HG02623 (cell line): Measurements from ENCODE around the gene TMSB4X.
A peak's percentile ranks its signal among the peaks of the same experiment; 100 is the strongest.
"Not testable (repeated sequence)": the region's sequence is repeated elsewhere in the genome, so short reads cannot be mapped to it uniquely, and the experiment has no call there.

ENCODE experiments used
- ATAC-seq: cut with Tn5 transposase; IDR thresholded peaks from one replicate; pipeline ENCODE4 v1.9.1; 2021; ENCODE audit warnings: moderate library complexity; ENCODE audit not compliant: unreplicated experiment

The TMSB4X gene

DNA sequence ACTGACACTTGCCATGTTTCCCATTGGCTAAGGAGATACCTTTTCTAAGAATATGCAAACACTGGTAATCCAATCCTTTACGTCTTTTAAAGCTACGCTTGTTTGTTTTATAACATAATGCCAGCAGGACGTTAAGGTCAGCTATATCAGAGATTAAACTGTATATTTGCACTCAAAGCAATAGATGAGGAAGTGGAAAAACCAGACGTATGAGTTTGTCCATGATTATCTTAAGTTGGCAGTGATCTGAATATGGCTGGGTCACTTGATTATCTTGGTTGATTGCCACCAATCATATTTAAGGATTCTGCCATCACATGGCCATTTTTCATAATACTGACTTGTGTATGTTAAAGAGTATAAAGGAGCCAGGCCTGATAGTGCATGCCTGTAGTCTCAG lies 19.4 kb downstream of the TMSB4X start:
- no peak for ATAC-seq

DNA sequence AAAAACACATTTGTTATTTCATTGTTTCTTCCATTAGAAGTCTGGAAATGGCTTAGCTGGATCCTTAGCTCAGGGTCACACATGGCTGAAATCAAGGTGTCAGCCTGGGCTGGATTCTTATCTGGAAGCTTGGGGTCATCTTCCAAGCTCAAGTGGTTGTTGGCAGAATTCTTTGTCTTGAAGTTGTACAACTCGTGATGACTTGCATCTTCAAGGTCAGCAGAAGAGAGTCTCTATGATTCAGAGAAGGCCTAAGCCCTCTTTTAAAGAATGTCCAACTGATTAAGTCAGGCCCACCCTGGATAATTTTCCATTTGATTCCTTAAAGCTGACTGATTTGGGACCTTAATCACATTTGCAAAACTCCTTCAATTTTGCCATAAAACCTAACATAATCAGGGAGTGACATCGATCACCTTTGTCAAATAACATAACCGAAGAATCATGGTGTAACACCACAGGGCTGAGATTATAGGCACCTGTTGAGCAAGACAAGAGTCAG lies 22.1 kb downstream of the TMSB4X start:
- ATAC-seq: no peak

DNA sequence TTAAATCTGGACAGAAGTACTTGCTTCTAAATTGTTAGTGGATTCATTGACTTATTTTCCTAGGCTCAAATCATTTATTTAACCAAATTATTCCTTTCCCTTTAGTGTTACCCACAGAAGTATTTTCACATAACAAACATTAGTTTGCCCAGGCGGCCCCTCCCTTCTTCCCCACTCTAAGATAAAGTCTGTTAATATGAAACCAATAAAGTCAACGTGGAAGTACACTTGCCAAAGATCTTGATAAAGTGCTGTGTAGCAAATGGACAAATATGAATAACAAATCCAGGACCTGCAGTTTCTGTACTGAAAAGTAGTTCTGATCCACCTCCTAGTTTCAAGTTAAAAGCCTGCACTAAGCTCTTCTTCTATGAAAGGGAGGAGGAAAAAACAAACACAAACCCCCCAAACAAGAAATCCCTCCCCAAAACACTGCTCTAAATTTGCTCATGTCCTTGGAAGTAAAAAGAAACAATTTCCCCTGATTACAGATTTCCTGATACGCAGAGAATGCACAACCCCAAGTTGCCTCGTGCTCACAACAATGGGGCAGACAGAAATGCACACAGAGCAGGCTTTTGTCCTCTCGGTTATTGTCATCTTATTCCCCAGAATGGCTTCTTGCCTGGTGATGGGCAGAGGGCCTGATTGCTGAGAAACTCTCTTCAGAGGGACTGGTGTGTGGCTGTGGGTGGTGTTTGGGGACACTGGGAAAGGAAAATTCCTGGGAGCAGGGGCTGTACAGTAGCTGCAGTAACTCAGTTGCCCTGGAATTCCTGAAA lies 23.2 kb downstream of the TMSB4X start:
- no peak for ATAC-seq

DNA sequence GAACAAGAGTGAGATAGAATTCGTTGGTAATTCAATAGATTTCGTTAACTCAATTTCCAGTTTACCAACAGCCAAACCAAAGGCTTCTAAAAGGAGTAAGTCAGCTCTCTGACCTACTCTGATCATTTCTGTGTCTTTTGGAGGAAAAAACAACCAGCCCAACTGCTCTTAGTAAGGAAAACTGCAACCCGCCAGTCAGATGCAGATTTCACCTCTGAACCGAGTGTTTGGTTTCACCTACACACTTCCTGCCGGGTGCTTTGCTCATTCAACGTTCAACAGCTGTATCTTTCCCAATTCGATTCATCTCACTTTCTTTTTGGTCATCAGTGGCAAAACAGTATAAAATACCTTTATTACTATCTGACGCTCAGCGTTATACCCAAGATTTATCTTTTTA lies 24.5 kb downstream of the TMSB4X start:
- no peak for ATAC-seq

DNA sequence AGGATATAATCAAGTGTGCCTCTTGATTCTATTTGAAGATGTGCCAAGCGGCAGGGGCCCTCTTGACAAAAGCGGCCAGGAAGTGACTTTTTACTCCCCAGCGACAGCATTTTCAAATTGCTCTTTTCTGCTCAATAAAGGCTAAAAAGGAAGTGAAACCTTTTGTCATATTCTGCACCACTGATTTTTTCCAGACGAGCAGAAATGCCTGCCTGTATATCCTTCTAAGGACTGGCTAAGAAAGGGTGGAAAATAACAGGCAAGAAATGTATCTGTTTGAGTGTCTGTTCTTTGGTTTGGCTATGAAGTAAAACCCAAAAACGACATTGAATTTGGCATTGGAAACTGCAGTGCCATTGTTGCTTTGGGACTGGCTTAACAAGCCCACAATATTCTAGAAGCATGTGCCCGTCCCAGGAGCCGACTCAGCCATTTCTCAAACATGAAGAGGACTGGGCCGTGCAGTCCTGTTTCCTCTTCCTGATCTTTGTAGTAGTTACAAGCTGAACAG lies 25.4 kb downstream of the TMSB4X start:
- ATAC-seq: peak; percentile 38

DNA sequence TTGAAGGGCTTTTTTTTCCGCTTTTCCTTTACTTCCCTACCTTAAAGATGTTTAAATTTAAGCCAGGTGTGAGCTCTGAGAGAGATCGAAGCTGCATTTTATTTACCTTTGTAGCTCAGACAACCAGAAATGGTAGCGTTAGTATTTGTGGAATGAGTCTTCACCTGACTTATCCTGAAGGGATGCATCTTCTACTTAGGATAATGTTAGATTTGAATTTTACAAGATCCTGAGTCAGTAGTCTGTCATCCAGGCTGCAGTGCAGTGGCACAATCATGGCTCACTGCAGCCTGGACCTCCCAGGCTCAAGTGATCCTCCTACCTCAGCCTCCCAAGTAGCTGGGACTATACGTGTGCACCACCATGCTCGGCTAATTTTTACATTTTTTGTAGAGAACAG lies 26.2 kb downstream of the TMSB4X start:
- no peak for ATAC-seq

DNA sequence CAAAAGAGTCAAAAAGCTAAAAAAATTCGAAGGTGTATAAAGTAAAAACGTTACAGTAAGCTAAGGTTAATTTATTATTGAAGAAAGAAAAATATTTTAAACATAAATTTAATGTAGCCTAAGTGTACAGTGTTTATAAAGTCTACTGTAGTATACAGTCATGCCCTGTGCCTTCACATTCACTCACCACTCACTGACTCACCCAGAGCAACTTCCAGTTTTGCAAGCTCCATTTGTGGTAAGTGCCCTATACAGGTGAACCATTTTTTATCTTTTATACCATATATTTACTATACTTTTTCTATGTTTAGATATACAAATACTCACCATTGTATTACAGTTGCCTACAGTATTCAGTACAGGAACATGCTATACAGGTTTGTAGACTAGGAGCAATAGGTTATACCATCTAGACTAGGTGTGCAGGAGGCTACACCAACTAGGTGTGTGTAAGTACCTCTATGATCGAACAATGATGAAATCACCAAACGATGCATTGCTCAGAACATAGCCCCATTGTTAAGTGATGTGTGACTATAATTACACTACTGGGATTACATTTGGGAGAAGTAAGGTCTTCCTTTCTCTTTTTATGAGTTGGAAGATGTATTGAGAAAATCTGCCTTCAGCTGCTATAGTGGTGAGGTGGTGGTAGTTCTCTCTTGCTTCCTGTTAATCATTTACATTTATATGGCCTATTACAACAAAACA lies 27.2 kb downstream of the TMSB4X start:
- ATAC-seq: no peak

DNA sequence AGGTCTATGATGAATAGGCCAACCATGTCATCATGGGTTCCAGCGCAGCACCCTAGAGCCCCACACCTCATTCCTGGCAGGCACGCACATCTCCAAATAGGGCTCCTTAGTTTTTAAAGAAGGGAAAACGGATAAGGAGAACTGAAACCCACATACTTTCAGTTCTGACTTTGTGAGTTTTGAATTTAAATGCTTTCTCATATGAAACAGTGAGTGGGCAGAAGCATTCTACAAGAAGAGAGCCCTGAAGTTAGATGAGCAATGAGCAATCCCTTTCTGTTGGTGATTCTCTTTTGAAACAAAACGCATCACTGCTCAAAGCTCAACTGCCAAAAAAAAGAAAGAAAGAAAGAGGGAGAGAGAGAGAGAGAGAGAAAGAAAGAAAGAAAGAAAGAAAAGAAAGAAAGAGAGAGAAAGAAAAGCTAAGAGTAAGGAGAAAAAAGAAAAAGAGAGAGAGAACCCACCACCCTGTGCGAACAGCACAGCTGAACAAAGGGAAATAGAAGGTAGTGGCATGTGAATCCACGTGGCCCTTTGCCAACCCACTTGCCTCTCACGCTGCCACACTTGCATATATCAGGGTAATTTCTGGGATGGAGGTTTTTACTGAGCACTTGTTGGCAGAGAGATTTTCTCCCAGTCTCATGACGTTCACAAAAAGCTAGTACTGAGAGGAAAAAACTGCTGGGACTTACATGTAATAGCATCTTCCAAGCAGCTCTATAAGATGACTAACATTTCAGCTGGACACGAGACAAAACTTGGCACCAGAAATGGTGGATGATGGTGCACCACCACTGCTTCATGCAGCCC lies 31.0 kb downstream of the TMSB4X start:
- peak; percentile 54 for ATAC-seq

DNA sequence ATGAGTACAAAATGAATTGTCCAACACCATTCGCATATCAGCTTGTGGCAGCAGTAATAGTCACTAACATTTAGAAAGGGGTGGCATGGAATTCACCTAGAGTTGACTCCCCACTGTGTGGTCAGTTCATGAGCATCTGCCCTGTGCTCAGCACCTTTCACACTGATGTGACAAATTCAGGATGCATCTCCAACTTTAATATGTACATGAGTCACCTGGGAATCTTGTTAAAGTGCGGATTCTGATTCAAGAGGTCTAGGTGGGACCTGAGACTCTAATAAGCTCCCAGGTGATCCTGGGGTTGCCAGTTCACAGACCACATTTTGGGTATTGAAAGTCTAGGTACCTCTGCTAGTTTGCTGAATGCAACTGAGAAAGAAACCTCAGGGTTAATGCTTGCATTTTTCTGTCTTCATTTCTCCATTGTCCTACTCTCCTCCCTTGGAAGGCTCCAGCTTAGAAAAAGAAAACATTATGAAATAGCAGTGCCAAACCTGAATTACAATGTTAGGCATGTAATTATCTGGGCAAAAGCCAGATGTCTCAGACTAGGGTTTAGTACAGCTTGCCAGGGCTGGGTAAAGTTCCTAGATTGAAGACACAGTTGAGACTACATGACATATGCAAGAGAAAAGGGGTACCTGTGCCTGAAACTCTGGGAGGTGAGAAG lies 32.7 kb downstream of the TMSB4X start:
- no peak for ATAC-seq

DNA sequence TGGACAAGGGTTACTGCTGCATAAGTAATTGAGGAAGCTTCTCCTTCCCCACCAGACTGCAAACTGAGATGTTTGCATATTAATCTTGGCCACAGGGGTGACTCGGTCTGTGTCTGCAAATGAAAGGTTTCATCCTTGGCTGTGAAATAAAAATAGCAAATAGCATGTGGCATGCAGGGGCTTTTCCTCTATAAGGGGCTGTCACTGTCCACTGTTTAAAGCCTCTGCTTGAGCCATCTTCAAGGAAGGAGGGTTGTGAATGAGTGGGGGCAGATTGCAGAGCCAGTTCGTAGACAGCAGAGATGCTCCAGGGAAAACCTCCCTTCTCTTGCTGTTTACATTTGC lies 33.3 kb downstream of the TMSB4X start:
- no peak for ATAC-seq

DNA sequence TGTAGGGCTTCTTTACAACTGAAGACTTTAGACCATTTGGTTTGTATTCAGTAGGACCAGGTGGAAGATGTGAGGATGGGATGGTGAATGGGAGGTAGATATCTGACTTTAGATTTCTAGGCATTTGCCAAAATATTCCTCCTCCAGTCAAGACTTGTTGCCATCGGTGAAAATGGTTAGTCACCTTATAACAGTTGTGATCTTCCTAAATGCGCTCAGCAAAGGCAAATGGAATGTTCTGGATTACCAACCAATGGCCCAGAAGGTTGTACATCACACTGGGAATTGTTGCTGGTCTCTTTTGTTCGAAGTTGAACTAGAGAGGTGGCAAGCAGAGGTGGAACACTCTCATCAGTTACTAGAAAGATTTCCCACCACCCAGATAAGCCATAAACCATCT lies 33.9 kb downstream of the TMSB4X start:
- ATAC-seq: no peak

DNA sequence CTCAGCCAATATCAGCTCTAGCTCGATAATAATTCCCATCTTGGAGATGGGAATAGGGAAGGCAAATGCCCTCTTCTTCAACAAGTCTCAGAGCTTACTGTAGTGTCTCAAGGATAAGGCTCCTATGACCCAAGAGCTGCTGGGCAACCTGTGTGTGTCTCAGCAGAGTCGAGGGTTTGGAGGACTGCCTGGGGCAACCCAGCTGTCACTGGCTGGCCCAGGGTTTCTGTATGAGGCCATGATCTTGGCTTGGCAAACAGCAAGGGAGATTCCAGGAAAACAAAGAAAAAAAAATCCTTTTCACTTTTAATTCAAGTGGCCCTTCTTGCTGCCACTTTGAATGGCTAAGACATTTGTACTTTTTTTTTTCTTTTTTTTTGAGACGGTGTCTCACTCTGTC lies 34.4 kb downstream of the TMSB4X start:
- no peak for ATAC-seq

DNA sequence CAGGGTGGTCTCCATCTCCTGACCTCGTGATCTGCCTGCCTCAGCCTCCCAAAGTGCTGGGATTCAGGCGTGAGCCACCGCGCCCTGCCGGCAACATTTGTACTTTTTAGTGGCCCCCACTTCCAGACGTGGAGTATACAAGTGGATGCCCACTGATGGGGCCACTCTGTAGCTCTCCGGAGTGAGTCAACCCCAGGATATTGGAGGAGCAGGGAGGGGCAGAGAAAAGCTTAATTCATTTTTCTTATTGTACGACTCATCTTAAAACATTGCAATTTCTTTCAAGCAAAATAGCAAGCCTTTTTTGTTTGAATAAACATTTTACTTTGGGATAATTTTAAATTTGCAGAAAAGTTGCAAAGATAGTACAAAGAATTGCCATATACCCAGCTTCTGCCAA lies 34.9 kb downstream of the TMSB4X start:
- no peak for ATAC-seq

DNA sequence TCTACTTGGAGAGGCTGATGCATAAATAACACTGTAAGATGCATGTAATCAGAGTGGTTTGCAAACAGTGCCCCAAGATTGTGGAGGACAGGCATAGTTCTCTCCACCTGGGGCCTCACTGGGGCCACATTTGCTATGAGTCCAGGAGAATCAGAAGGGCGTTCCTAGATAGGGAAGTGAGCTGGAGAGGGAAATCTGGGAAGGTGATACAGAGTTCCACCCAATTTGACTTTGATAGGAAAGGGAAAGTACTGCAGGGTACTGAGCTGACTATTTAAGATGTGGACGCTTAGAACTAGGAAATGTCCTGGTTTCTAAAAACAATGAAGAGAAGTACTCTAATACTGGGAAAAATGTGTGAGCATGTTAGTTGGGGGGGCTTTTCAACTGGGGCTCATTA lies 35.6 kb downstream of the TMSB4X start:
- ATAC-seq: no peak

DNA sequence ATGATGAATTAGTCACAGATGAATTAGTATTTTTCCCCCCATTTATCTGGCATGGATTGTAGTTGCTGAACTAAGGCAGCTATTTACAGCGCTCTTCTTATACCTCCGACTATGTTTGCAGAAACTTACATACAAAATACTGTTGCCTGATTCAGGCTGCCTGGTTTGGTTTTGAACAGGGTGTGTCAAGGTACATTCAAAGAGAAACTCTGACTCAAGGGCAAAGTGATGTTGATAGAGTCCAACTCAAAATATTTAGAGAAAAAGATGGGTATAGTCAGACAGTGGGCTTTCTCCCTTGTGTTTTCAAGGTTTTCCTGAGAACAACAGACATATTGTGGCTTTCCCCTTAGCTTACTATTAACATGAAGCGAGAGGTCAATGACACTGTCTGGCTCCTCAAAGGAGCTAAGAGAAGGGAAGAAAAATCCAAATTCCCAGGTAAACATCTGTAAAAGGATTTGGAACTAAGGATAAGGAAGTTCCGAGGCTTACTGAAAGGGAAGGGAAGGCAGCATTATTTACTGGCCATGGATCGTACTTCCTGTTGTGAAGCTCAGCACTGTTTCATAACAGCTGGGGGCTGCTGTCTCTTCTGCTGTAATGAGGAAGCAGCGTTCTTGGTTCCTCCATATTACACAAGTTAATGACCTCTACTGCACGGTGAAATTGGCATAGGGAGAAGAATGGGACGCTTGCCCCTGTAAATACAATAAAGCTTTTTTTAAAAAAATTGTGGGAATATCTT lies 38.6 kb downstream of the TMSB4X start:
- ATAC-seq: peak; percentile 81

DNA sequence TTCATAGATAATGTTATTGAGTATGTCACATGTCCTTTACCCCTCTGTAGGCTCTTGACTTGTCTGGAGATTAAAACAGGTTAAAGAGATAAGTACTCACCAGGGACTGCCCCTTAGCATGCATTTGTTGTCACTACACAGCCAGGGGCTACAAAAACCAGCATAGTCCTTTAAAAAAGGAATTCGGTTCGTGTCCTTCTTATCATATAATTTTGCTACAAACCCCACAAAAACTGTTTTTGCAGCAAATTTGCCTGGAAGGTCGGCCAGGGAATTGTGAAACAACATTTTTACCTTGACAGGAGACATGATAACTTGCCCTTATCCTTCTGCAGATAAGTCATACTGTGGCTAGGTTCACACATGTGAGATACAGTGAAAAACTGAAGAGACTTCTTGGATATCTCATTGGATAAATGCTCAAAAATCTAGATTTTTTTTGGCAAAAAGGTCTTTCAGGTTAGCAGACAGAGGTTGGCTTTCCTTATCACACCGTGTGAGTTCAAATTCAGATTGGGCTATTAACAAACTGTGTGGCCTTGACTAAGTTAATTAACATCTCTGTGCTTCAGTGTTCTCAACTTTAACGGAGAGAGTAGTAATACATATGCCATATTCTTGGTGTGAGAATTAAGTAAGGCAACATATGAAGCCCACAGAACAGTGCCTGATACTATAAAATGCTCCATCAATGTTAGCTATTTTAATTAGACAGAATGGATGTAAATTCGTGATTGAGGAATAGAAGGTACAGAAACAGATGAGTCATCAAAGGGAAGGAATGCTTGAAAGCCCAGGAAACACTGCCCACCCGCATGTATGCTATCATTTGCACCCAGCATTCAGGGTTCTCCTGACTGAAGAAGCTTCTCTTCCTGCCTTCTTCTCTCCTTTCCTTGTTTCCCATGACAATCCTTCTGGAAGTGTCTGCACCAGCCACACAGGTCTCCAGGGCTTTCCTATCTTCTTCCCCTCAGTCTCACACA lies 39.5 kb downstream of the TMSB4X start:
- peak; percentile 30 for ATAC-seq

DNA sequence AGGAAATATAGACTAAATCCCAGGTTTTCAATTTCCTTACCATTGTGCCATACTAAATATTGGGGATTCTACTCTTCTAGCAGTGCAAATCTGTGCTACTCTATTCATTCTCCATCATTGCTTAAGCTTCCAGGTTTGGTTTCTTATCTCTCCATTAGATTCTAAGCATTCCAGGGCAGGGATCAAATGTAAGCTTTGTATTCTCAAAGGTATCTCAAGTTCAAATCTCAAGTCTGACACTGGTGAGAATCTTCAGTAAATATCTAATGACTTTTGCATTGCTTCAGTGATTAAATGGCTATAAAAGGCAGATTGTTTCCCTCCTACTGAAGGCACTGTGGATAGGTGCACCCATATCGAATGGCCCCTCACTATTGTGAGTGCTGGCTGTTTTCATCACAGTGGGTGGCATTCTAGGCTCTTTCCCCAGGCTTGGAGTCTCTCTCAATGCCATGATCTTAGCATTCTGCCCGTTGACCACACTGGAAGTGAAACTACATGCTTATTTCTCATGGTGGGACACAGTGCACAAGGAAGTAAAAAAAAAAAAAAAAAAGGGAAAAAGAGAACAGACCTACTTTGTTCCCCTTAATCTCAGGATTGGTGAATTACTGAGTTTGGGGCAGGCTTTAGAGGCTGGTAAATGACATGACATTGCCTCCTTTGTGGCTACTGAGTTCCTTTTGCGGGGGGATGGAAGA lies 40.8 kb downstream of the TMSB4X start:
- no peak for ATAC-seq

DNA sequence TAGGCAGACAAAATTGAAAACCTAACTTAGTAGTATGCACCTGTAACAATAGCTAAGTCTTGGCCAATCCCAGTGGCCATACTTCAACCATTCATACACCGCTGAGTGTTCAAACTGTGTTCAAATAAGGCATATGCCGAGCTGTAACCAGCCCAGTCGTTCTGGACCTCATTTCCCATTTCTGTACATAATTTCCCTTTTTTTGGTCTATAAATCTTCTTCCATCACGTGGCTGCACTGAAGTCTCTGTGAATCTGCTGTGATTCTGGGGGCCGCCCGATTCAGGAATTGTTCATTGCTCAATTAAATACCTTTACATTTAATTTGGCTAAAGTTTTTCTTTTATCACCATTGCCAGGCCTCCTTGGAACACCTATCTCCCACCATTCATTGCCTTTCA lies 41.8 kb downstream of the TMSB4X start:
- not testable (repeated sequence) for ATAC-seq
